ENCODE data around the gene NOXA1.

DNA sequence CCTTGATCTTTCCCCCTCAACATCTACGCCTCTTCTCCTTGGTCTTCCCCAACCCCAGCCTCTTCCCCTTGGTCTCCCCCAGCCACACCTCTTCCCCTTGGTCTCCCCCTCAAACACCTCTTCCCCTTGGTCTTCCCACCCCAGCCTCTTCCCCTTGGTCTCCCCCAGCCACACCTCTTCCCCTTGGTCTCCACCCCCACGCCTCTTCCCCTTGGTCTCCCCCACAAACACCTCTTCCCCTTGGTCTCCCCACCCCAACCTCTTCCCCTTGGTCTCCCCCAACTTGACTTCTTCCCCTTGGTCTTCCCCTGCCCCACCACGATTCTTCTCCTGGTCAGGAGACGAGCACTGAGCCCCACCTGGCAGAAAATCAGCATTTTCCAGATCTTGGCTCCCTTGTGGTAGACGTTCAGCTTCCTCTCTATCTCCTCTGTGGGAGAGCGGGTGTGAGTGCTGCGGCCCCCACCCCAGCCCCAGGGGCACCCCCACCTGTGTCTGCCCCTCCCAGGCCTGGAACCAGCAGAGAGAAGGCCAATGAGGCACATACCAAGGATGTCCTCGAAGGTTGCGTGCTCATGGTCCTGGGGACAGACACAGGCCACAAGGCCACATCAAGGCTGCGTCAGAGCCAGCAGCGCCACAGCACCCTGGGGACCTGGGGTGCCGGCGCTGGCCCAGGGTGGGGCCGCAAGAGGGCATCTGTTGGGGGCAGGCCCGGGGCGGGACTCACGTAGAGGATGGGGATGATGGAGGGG lies 29.0 kb downstream of the NOXA1 start:
- TF ChIP-seq, protein P1, sequence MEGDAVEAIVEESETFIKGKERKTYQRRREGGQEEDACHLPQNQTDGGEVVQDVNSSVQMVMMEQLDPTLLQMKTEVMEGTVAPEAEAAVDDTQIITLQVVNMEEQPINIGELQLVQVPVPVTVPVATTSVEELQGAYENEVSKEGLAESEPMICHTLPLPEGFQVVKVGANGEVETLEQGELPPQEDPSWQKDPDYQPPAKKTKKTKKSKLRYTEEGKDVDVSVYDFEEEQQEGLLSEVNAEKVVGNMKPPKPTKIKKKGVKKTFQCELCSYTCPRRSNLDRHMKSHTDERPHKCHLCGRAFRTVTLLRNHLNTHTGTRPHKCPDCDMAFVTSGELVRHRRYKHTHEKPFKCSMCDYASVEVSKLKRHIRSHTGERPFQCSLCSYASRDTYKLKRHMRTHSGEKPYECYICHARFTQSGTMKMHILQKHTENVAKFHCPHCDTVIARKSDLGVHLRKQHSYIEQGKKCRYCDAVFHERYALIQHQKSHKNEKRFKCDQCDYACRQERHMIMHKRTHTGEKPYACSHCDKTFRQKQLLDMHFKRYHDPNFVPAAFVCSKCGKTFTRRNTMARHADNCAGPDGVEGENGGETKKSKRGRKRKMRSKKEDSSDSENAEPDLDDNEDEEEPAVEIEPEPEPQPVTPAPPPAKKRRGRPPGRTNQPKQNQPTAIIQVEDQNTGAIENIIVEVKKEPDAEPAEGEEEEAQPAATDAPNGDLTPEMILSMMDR (optimal IDR thresholded peaks at IDR 0.05 in 1 of 3, IDR thresholded peaks at IDR 0.05 in 1 of 3, conservative IDR thresholded peaks at IDR 0.05 in 1 of 3; ENCODE audit: extremely low read depth in 1 of 3, insufficient read depth in 2 of 3, low read length in 3 of 3): no peak
- no peak for TF ChIP-seq EZH2 (IDR thresholded peaks at IDR 0.05; ENCODE audit: low read length)

Data from keratinocyte (primary cell).